ENCODE measurements around the gene QPCTL.
A peak's percentile ranks its signal among the peaks of the same experiment; 100 is the strongest.

Gene QPCTL

GRCh38 chr19:45705115-45705514 lies 12.6 kb downstream of the QPCTL start:
- no peaks in the 10 kb centered on the region for H3K27me3 ChIP-seq (ENCODE audit: insufficient read depth, low read depth)
- H3K4me3 ChIP-seq (IDR thresholded peaks at IDR 0.05; ENCODE audit: insufficient read depth, low read depth, low read length), result no peak overlapping the region
- H3K4me1 ChIP-seq (ENCODE audit: low read depth, poor library complexity, severe bottlenecking), result peaks cover 56% of the 10 kb centered on the region
- H3K27ac ChIP-seq, result peak overlapping the region; percentile 76; the same call in 1 of the 2 replicates
- H3K79me2 ChIP-seq (ENCODE audit: insufficient read depth, low read depth), result no peaks in the 10 kb centered on the region
- H4K20me1 ChIP-seq (ENCODE audit: insufficient read depth), result no peaks in the 10 kb centered on the region
- no peak overlapping the region for H2AFZ ChIP-seq (ENCODE audit: low read depth)
- no peaks in the 10 kb centered on the region for H3K36me3 ChIP-seq (ENCODE audit: insufficient read depth)
- peak overlapping the region; percentile 61; the same call in 1 of the 2 replicates for H3K4me2 ChIP-seq
- no peak overlapping the region for H3K9ac ChIP-seq
- no peak for TF ChIP-seq CTCF (conservative IDR thresholded peaks at IDR 0.05; ENCODE audit: low read depth, low read length)

- Histone ChIP-seq H3K36me3 (ENCODE audit: insufficient read depth) (no peaks in the 10 kb centered on the region), H2AFZ (ENCODE audit: low read depth) (no peak overlapping the region), H3K79me2 (ENCODE audit: insufficient read depth, low read depth) (no peaks in the 10 kb centered on the region), H3K4me1 (ENCODE audit: low read depth, poor library complexity, severe bottlenecking) (peaks cover 56% of the 10 kb centered on the region), H4K20me1 (ENCODE audit: insufficient read depth) (no peaks in the 10 kb centered on the region), H3K4me3 (IDR thresholded peaks at IDR 0.05; ENCODE audit: insufficient read depth, low read depth, low read length) (no peak overlapping the region), H3K27me3 (ENCODE audit: insufficient read depth, low read depth) (no peaks in the 10 kb centered on the region), H3K27ac (peak overlapping the region; percentile 76), H3K9ac (no peak overlapping the region; the same call in 1 of the 2 replicates), H3K4me2 (peak overlapping the region; percentile 61)
- no peak for TF ChIP-seq CTCF (conservative IDR thresholded peaks at IDR 0.05; ENCODE audit: low read depth, low read length)
These were observed 13.4 kb downstream of the QPCTL start for GRCh38 chr19:45705710-45706415.

GRCh38 chr19:45710356-45711130 lies 18.1 kb downstream of the QPCTL start:
- Histone ChIP-seq H3K4me3 (IDR thresholded peaks at IDR 0.05; ENCODE audit: insufficient read depth, low read depth, low read length) (no peak overlapping the region), H3K4me1 (ENCODE audit: low read depth, poor library complexity, severe bottlenecking) (peaks cover 42% of the 10 kb centered on the region), H3K27ac (no peak overlapping the region), H3K79me2 (ENCODE audit: insufficient read depth, low read depth) (peaks cover 13% of the 10 kb centered on the region; the same call in 1 of the 2 replicates), H3K36me3 (ENCODE audit: insufficient read depth) (no peaks in the 10 kb centered on the region), H3K4me2 (no peak overlapping the region), H3K9ac (no peak overlapping the region), H3K27me3 (ENCODE audit: insufficient read depth, low read depth) (no peaks in the 10 kb centered on the region), H2AFZ (ENCODE audit: low read depth) (no peak overlapping the region), H4K20me1 (ENCODE audit: insufficient read depth) (no peaks in the 10 kb centered on the region)
- no peak for TF ChIP-seq CTCF (conservative IDR thresholded peaks at IDR 0.05; ENCODE audit: low read depth, low read length)

- H4K20me1 ChIP-seq (ENCODE audit: insufficient read depth), result no peaks in the 10 kb centered on the region
- H3K4me2 ChIP-seq, result no peak overlapping the region
- no peak overlapping the region for H3K27ac ChIP-seq
- H2AFZ ChIP-seq (ENCODE audit: low read depth), result no peak overlapping the region
- H3K27me3 ChIP-seq (ENCODE audit: insufficient read depth, low read depth), result no peaks in the 10 kb centered on the region
- no peak overlapping the region for H3K9ac ChIP-seq
- H3K4me1 ChIP-seq (ENCODE audit: low read depth, poor library complexity, severe bottlenecking), result peaks cover 38% of the 10 kb centered on the region
- no peaks in the 10 kb centered on the region for H3K36me3 ChIP-seq (ENCODE audit: insufficient read depth)
- TF ChIP-seq CTCF (conservative IDR thresholded peaks at IDR 0.05; ENCODE audit: low read depth, low read length), result no peak
- H3K4me3 ChIP-seq (IDR thresholded peaks at IDR 0.05; ENCODE audit: insufficient read depth, low read depth, low read length), result no peak overlapping the region
- H3K79me2 ChIP-seq (ENCODE audit: insufficient read depth, low read depth), result peaks cover 25% of the 10 kb centered on the region; the same call in 1 of the 2 replicates
These were observed 19.6 kb downstream of the QPCTL start for GRCh38 chr19:45711851-45712698.
